Left lung (tissue), 10 donors: Measurements from ENCODE around the gene FBXL5. TPM values are rescaled to one million over a fixed set of nuclear protein-coding genes. Genes with fewer than 3 reads are reported as not detected.
A peak's percentile ranks its signal among the peaks of the same experiment; 100 is the strongest.

Experiments used
- ATAC-seq: fragments of 200-7000 bp; cut with Tn5 transposase; one replicate; pipeline ENCODE4 v1.9.1; 2020; ENCODE audit warnings: moderate library complexity
- DNase-seq, 4 donors: peaks; one replicate each; pipeline ENCODE4 v3.0.0-alpha.2; 2013 to 2020
- H3K27ac ChIP-seq, 2 donors: fragments of 200-600 bp; sonication (generic) in 1 of 2; one replicate each; pipeline versions ENCODE4 v1.5.0 to v1.8.0; 2020 to 2021
- H3K27me3 ChIP-seq, 2 donors: fragments of 200-600 bp; sonication (generic) in 1 of 2; one replicate each; pipeline versions ENCODE4 v1.5.0 to v1.8.0; 2020 to 2021
- H3K36me3 ChIP-seq, 2 donors: fragments of 200-600 bp; sonication (generic) in 1 of 2; one replicate each; pipeline versions ENCODE4 v1.5.0 to v1.8.0; 2020 to 2021
- H3K4me1 ChIP-seq, 2 donors: fragments of 200-600 bp; one replicate each; pipeline ENCODE4 v1.8.0; 2021
- H3K4me3 ChIP-seq, 2 donors: fragments of 200-600 bp; sonication (generic) in 1 of 2; one replicate each; pipeline versions ENCODE4 v1.5.0 to v1.8.0; 2020 to 2021; ENCODE audit warnings: mild to moderate bottlenecking in 1 of 2
- H3K9me3 ChIP-seq, 2 donors: fragments of 200-600 bp; sonication (generic) in 1 of 2; one replicate each; pipeline versions ENCODE4 v1.5.0 to v1.8.0; 2020 to 2021
- CTCF ChIP-seq, 2 donors: fragments of 200-600 bp; sonication (generic) in 1 of 2; IDR thresholded peaks; one replicate each; pipeline versions ENCODE4 v1.5.0 to v1.8.0; 2021; ENCODE audit warnings: antibody characterized with exemption in 2 of 2
- intact Hi-C, 2 donors: fragments of 100-400 bp; cut with DNase I; formaldehyde crosslinking; loops; one replicate each; pipeline versions ENCODE4 v1.11.2 to v1.14.2; 2022
- polyA plus RNA-seq, 6 donors: library from polyadenylated mRNA; unstranded; fragments of 120-200 nt; gene quantifications; one replicate each; pipeline ENCODE4 v1.2.1, GENCODE V29; 2013; ENCODE audit not compliant: insufficient read length in 6 of 6
- total RNA-seq, 2 donors: library from RNA; stranded (reverse); fragmentation: NEBNext Ultra II Directional; extraction: Animal tissue kit (Norgen Biotek cat#: 25700); gene quantifications; one replicate each; pipeline ENCODE4 v1.2.1, GENCODE V29; 2021
- donor health status: DM: no; HTN: yes; CAD: no.
- donor health status: DM: no; HTN: no; CAD: no.

Gene FBXL5
- total and polyA plus RNA-seq, 8 donors: 91.9 to 121 (median 101) TPM

- Histone ChIP-seq H3K4me3 (peak overlapping the region in 1 of 2 donors; percentile 79), H3K4me1 (peaks cover 6 to 77% of the 10 kb centered on the region in 2 donors), H3K27me3 (no peaks in the 10 kb centered on the region), H3K27ac (peak overlapping the region in 1 of 2 donors; percentile 100), H3K36me3 (no peaks in the 10 kb centered on the region), H3K9me3 (no peaks in the 10 kb centered on the region)
- intact Hi-C loops: loop anchor here in 1 of 2 donors (10.0 kb wide), 1 partner anchor 173 kb away; no protein-coding TSS in a partner anchor
- no peak for TF ChIP-seq CTCF (IDR thresholded peaks at IDR 0.05)
- no peak for DNase-seq
- ATAC-seq: no peak
Measured at GRCh38 chr4:15658136-15658770, 3.1 kb upstream of the FBXL5 start.

- Histone ChIP-seq H3K4me1 (peaks cover 15 to 85% of the 10 kb centered on the region in 2 donors), H3K27me3 (no peaks in the 10 kb centered on the region), H3K4me3 (peak overlapping the region in 1 of 2 donors; percentile 79), H3K36me3 (no peaks in the 10 kb centered on the region), H3K27ac (peak overlapping the region in 1 of 2 donors; percentile 100), H3K9me3 (no peaks in the 10 kb centered on the region)
- no peak for ATAC-seq
- no peak for TF ChIP-seq CTCF (IDR thresholded peaks at IDR 0.05)
- intact Hi-C loops: loop anchor here in 1 of 2 donors (10.0 kb wide), 1 partner anchor 173 kb away; no protein-coding TSS in a partner anchor
- no peak for DNase-seq
Measured at GRCh38 chr4:15657366-15657765, 2.2 kb upstream of the FBXL5 start.

GRCh38 chr4:15656038-15656470 lies 897 bp upstream of the FBXL5 start:
- H3K4me3 ChIP-seq: peak overlapping the region; percentile 59 to 79
- H3K27ac ChIP-seq: peak overlapping the region; percentile 99 to 100
- ATAC-seq (peak; percentile 45), DNase-seq (no peak)
- H3K36me3 ChIP-seq: no peaks in the 10 kb centered on the region
- H3K4me1 ChIP-seq: peaks cover 28 to 88% of the 10 kb centered on the region in 2 donors
- no peaks in the 10 kb centered on the region for H3K9me3 ChIP-seq
- intact Hi-C loops: loop anchor here in 1 of 2 donors (10.0 kb wide), 1 partner anchor 171 kb away; no protein-coding TSS in a partner anchor
- no peak for TF ChIP-seq CTCF (IDR thresholded peaks at IDR 0.05)
- no peaks in the 10 kb centered on the region for H3K27me3 ChIP-seq

GRCh38 chr4:15654593-15655222 lies 449 bp downstream of the FBXL5 start:
- Histone ChIP-seq H3K36me3 (no peaks in the 10 kb centered on the region), H3K27me3 (no peaks in the 10 kb centered on the region), H3K27ac (peak overlapping the region; percentile 99 to 100), H3K4me3 (peak overlapping the region; percentile 59 to 79), H3K9me3 (no peaks in the 10 kb centered on the region), H3K4me1 (peaks cover 39 to 88% of the 10 kb centered on the region in 2 donors)
- peak; percentile 41 for ATAC-seq
- no peak for TF ChIP-seq CTCF (IDR thresholded peaks at IDR 0.05)
- DNase-seq: peak; percentile 53 to 89 (median 64)
- intact Hi-C loops: loop anchor here in 1 of 2 donors (10.0 kb wide), 1 partner anchor 170 kb away; no protein-coding TSS in a partner anchor
